CD14-positive monocyte (primary cell): ENCODE measurements around the gene CDH7. TPM values are rescaled to one million over a fixed set of nuclear protein-coding genes. Genes with fewer than 3 reads are reported as not detected.

Experiments used
- DNase-seq, 3 donors: peaks; one replicate each; pipeline ENCODE4 v3.0.0-alpha.2; 2011 to 2022
- H2AFZ ChIP-seq: 2 replicates; pipeline ENCODE4 v1.6.0; 2012; ENCODE audit warnings: mild to moderate bottlenecking, low read depth, low read length, inconsistent platforms; ENCODE audit not compliant: insufficient read depth, poor library complexity, severe bottlenecking
- H3K27ac ChIP-seq, 2 donors: 1 replicate in 1 of 2; 2 replicates in 1 of 2; pipeline ENCODE4 v1.5.1; 2012 to 2013; ENCODE audit warnings: low read length in 2 of 2, control low read depth in 1 of 2, inconsistent platforms in 1 of 2, low read depth in 1 of 2, mild to moderate bottlenecking in 1 of 2
- H3K27me3 ChIP-seq, 2 donors: one replicate each; pipeline versions ENCODE4 v1.6.0 to v1.6.1; 2011 to 2013; ENCODE audit warnings: low read length in 2 of 2; ENCODE audit not compliant: control insufficient read depth in 2 of 2, insufficient read depth in 2 of 2
- H3K36me3 ChIP-seq, 2 donors: replicated peaks in 1 of 2; 1 replicate in 1 of 2; 2 replicates in 1 of 2; pipeline versions ENCODE4 v1.5.1 to v1.6.1; 2012 to 2013; ENCODE audit warnings: low read length in 2 of 2, control low read depth in 1 of 2, inconsistent platforms in 1 of 2, mild to moderate bottlenecking in 1 of 2; ENCODE audit not compliant: insufficient read depth in 2 of 2, control insufficient read depth in 1 of 2
- H3K4me1 ChIP-seq, 2 donors: 1 replicate in 1 of 2; 2 replicates in 1 of 2; pipeline versions ENCODE4 v1.5.1 to v1.6.1; 2012 to 2013; ENCODE audit warnings: low read length in 2 of 2, control low read depth in 1 of 2, inconsistent platforms in 1 of 2, mild to moderate bottlenecking in 1 of 2, moderate library complexity in 1 of 2; ENCODE audit not compliant: insufficient read depth in 2 of 2, control insufficient read depth in 1 of 2
- H3K4me2 ChIP-seq: replicated peaks from 2 replicates; pipeline ENCODE3; 2012; ENCODE audit warnings: low read length, moderate library complexity, mild to moderate bottlenecking; ENCODE audit not compliant: poor library complexity, severe bottlenecking; ENCODE audit errors: extremely low read depth
- H3K4me3 ChIP-seq, 3 experiments: fragments of 200-600 bp in 1 of 3; sonication (generic) in 1 of 3; replicated peaks in 1 of 3; 1 replicate in 2 of 3; 2 replicates in 1 of 3; pipeline ENCODE4 v1.5.1; 2011 to 2013; ENCODE audit warnings: low read length in 3 of 3, mild to moderate bottlenecking in 3 of 3, control low read depth in 2 of 3, low read depth in 2 of 3, inconsistent platforms in 1 of 3, moderate library complexity in 1 of 3
- H3K79me2 ChIP-seq: 2 replicates; pipeline ENCODE4 v1.6.0; 2012; ENCODE audit warnings: mild to moderate bottlenecking, control low read depth, inconsistent platforms, low read length, moderate library complexity; ENCODE audit not compliant: insufficient read depth
- H3K9ac ChIP-seq: 2 replicates; pipeline ENCODE4 v1.6.0; 2017; ENCODE audit warnings: low read length, mild to moderate bottlenecking; ENCODE audit not compliant: insufficient read depth, poor library complexity, severe bottlenecking
- H3K9me3 ChIP-seq, 2 donors: replicated peaks in 1 of 2; 1 replicate in 1 of 2; 2 replicates in 1 of 2; pipeline versions ENCODE4 v1.5.1 to v1.6.1; 2012 to 2013; ENCODE audit warnings: low read length in 2 of 2, control low read depth in 1 of 2; ENCODE audit not compliant: control insufficient read depth in 1 of 2, insufficient read depth in 1 of 2
- H4K20me1 ChIP-seq: 2 replicates; pipeline ENCODE4 v1.6.0; 2012; ENCODE audit warnings: mild to moderate bottlenecking, low read length, control low read depth, moderate library complexity; ENCODE audit not compliant: insufficient read depth
- H3K27ac Mint-ChIP-seq, 7 donors: one replicate each; pipeline ENCODE4 v1.8.0; 2020; ENCODE audit warnings: mild to moderate bottlenecking in 7 of 7, mixed read lengths in 7 of 7, moderate library complexity in 6 of 7, inconsistent platforms in 2 of 7
- H3K27me3 Mint-ChIP-seq, 3 donors: one replicate each; pipeline ENCODE4 v1.8.0; 2021 to 2022; ENCODE audit warnings: low read depth in 3 of 3, mild to moderate bottlenecking in 3 of 3, mixed read lengths in 3 of 3, moderate library complexity in 3 of 3, inconsistent platforms in 1 of 3
- H3K36me3 Mint-ChIP-seq, 2 donors: one replicate each; pipeline ENCODE4 v1.8.0; 2020; ENCODE audit warnings: mixed read lengths in 2 of 2, inconsistent platforms in 1 of 2, mild to moderate bottlenecking in 1 of 2
- H3K4me1 Mint-ChIP-seq: one replicate; pipeline ENCODE4 v1.8.0; 2020; ENCODE audit warnings: mild to moderate bottlenecking, mixed read lengths
- H3K4me3 Mint-ChIP-seq, 2 donors: one replicate each; pipeline ENCODE4 v1.8.0; 2020; ENCODE audit warnings: mild to moderate bottlenecking in 2 of 2, mixed read lengths in 2 of 2, moderate library complexity in 1 of 2
- H3K9me3 Mint-ChIP-seq, 7 donors: one replicate each; pipeline ENCODE4 v1.8.0; 2020 to 2022; ENCODE audit warnings: mixed read lengths in 7 of 7, mild to moderate bottlenecking in 6 of 7, moderate library complexity in 6 of 7, inconsistent platforms in 2 of 7
- CTCF ChIP-seq: fragments of 200-600 bp; IDR thresholded peaks from one replicate; pipeline ENCODE4 v1.8.0; 2022; ENCODE audit warnings: antibody characterized with exemption, mild to moderate bottlenecking
- WGBS: methylation state at CpG from one replicate; pipeline ENCODE4 v1.1.5; 2013; ENCODE audit warnings: missing lambda C conversion rate; ENCODE audit not compliant: insufficient coverage; 5-methylcytosine and 5-hydroxymethylcytosine counted together
- intact Hi-C, 2 donors: fragments of 100-400 bp; cut with micrococcal nuclease; formaldehyde crosslinking; loops; one replicate each; pipeline versions ENCODE4 v1.15.0 to v1.15.1; 2023
- polyA plus RNA-seq, 3 donors: library from polyadenylated mRNA; depleted of rRNA in 1 of 3; unstranded in 2 of 3; stranded (reverse) in 1 of 3; fragments of 300-500 nt in 2 of 3; fragments of >200 nt in 1 of 3; fragmentation: Illumina TruSeq in 2 of 3; gene quantifications; 1 replicate in 2 of 3; 2 replicates in 1 of 3; pipeline ENCODE4 v1.2.3, GENCODE V29; 2012 to 2021

The CDH7 gene
- polyA plus RNA-seq, 3 donors = not detected

- no peak overlapping the region for H3K27ac Mint-ChIP-seq
- TF ChIP-seq CTCF = no peak
- Histone ChIP-seq H3K27me3 (no peaks in the 10 kb centered on the region), H2AFZ (no peak overlapping the region), H3K4me2 (no peak overlapping the region), H4K20me1 (no peaks in the 10 kb centered on the region), H3K27ac (no peak overlapping the region), H3K9ac (no peak overlapping the region), H3K4me1 (no peaks in the 10 kb centered on the region), H3K9me3 (no peaks in the 10 kb centered on the region), H3K79me2 (no peaks in the 10 kb centered on the region), H3K36me3 (no peaks in the 10 kb centered on the region), H3K4me3 (no peak overlapping the region)
- H3K4me3 Mint-ChIP-seq = no peak overlapping the region
- H3K9me3 Mint-ChIP-seq = peaks cover 0 to 7% (median 2%) of the 10 kb centered on the region in 7 donors
- no peaks in the 10 kb centered on the region for H3K4me1 Mint-ChIP-seq
- intact Hi-C loops = no loop called here
- DNase-seq = no peak
- no peaks in the 10 kb centered on the region for H3K36me3 Mint-ChIP-seq
- peaks cover 0 to 2% (median 0%) of the 10 kb centered on the region in 3 donors for H3K27me3 Mint-ChIP-seq
- WGBS = no CpG with 5 or more reads among the region's 1 CpG
Observed at GRCh38 chr18:65906621-65907034, 155.8 kb downstream of the CDH7 start.

GRCh38 chr18:65907281-65907680 is 156.5 kb downstream of the CDH7 start:
- Mint-ChIP-seq H3K4me1 (no peaks in the 10 kb centered on the region), H3K27ac (no peak overlapping the region), H3K36me3 (no peaks in the 10 kb centered on the region), H3K27me3 (peaks cover 0 to 2% (median 0%) of the 10 kb centered on the region in 3 donors), H3K4me3 (no peak overlapping the region), H3K9me3 (peaks cover 0 to 7% (median 2%) of the 10 kb centered on the region in 7 donors)
- Histone ChIP-seq H2AFZ (no peak overlapping the region), H3K27ac (no peak overlapping the region), H3K79me2 (no peaks in the 10 kb centered on the region), H3K36me3 (no peaks in the 10 kb centered on the region), H3K9me3 (no peaks in the 10 kb centered on the region), H3K9ac (no peak overlapping the region), H3K4me2 (no peak overlapping the region), H3K27me3 (no peaks in the 10 kb centered on the region), H3K4me1 (no peaks in the 10 kb centered on the region), H3K4me3 (no peak overlapping the region), H4K20me1 (no peaks in the 10 kb centered on the region)
- intact Hi-C loops = no loop called here
- TF ChIP-seq CTCF = no peak
- WGBS = no CpG with 5 or more reads among the region's 2 CpGs
- no peak for DNase-seq
